H1 (cell line): ENCODE data around the gene SMURF2. TPM values are rescaled to one million over a fixed set of nuclear protein-coding genes. Genes with fewer than 3 reads are reported as not detected.

Experiments used
- CTCF ChIA-PET: fragments of 300-600 bp; sonication (Branson Sonifier 250); formaldehyde crosslinking; loops from one replicate; lab custom pipeline; 2021; ENCODE audit not compliant: partially characterized antibody; lab: Charles Lee
- POLR2A ChIA-PET: fragments of 300-600 bp; sonication (Branson Sonifier 250); formaldehyde crosslinking; loops from one replicate; lab custom pipeline; 2021; ENCODE audit warnings: inconsistent platforms; ENCODE audit not compliant: partially characterized antibody; lab: Charles Lee
- DNase-seq, 2 experiments: peaks; one replicate each; pipeline versions ENCODE4 v3.0.0 to v3.0.0-alpha.2; 2010 to 2022; ENCODE audit warnings: low spot score in 2 of 2, low read depth in 1 of 2, mixed read lengths in 1 of 2
- FAIRE-seq: peaks from 2 replicates; lab custom pipeline; 2011; peaks lifted over from hg19 to GRCh38; lab: Jason Lieb, UNC
- H2AFZ ChIP-seq: 2 replicates; pipeline ENCODE4 v1.8.1; 2012; ENCODE audit warnings: low read length, inconsistent platforms
- H2AK5ac ChIP-seq: 2 replicates; pipeline ENCODE4 v1.6.1; 2013; ENCODE audit warnings: low read depth, low read length
- H2BK120ac ChIP-seq: replicated peaks from 2 replicates; pipeline ENCODE3; 2013; ENCODE audit warnings: low read depth, low read length, inconsistent platforms
- H2BK12ac ChIP-seq: 2 replicates; pipeline ENCODE4 v1.6.1; 2013; ENCODE audit warnings: low read depth, low read length
- H2BK15ac ChIP-seq: 2 replicates; pipeline ENCODE4 v1.6.1; 2013; ENCODE audit warnings: low read length
- H2BK20ac ChIP-seq: 2 replicates; pipeline ENCODE4 v1.6.1; 2013; ENCODE audit warnings: low read length
- H2BK5ac ChIP-seq: 2 replicates; pipeline ENCODE4 v1.6.1; 2013; ENCODE audit warnings: low read depth, low read length
- H3K14ac ChIP-seq: 2 replicates; pipeline ENCODE4 v1.6.1; 2013; ENCODE audit warnings: inconsistent platforms; ENCODE audit not compliant: insufficient read length
- H3K18ac ChIP-seq: 2 replicates; pipeline ENCODE4 v1.6.1; 2013; ENCODE audit warnings: low read length; ENCODE audit errors: extremely low read depth
- H3K23ac ChIP-seq: 2 replicates; pipeline ENCODE4 v1.6.1; 2013; ENCODE audit warnings: inconsistent platforms; ENCODE audit not compliant: insufficient read length
- H3K23me2 ChIP-seq: 2 replicates; pipeline ENCODE4 v1.6.1; 2013; ENCODE audit warnings: low read depth, low read length
- H3K27ac ChIP-seq: 2 replicates; pipeline ENCODE4 v1.6.1; 2011; ENCODE audit warnings: low read depth, low read length, inconsistent platforms
- H3K27me3 ChIP-seq, 4 experiments: replicated peaks in 1 of 4; 1 replicate in 1 of 4; 2 replicates in 3 of 4; pipeline versions ENCODE4 v1.6.1 to v1.8.1; 2011 to 2013; ENCODE audit warnings: low read length in 3 of 4, mild to moderate bottlenecking in 3 of 4, inconsistent platforms in 2 of 4, mixed read lengths in 2 of 4, moderate library complexity in 1 of 4; ENCODE audit not compliant: control insufficient read depth in 3 of 4, insufficient read depth in 3 of 4; ENCODE audit errors: extremely low read depth in 1 of 4
- H3K36me3 ChIP-seq, 4 experiments: 2 replicates each; pipeline versions ENCODE4 v1.6.1 to v1.8.1; 2011 to 2013; ENCODE audit warnings: mild to moderate bottlenecking in 4 of 4, low read length in 3 of 4, moderate library complexity in 2 of 4, control low read depth in 1 of 4, inconsistent platforms in 1 of 4; ENCODE audit not compliant: insufficient read depth in 4 of 4, control insufficient read depth in 2 of 4
- H3K4ac ChIP-seq: replicated peaks from 2 replicates; pipeline ENCODE3; 2013; ENCODE audit warnings: low read length, low read depth, mixed read lengths, inconsistent platforms; ENCODE audit not compliant: insufficient read length
- H3K4me1 ChIP-seq, 4 experiments: replicated peaks in 1 of 4; 1 replicate in 1 of 4; 2 replicates in 3 of 4; pipeline versions ENCODE4 v1.6.1 to v1.8.1; 2011 to 2013; ENCODE audit warnings: low read length in 3 of 4, inconsistent platforms in 2 of 4, mixed read lengths in 1 of 4; ENCODE audit not compliant: insufficient read depth in 4 of 4, control insufficient read depth in 3 of 4
- H3K4me2 ChIP-seq, 2 experiments: 2 replicates each; pipeline versions ENCODE4 v1.6.1 to v1.8.1; 2011 to 2013; ENCODE audit warnings: low read depth in 2 of 2, low read length in 2 of 2, control low read depth in 1 of 2, inconsistent platforms in 1 of 2, mild to moderate bottlenecking in 1 of 2; ENCODE audit not compliant: insufficient read depth in 1 of 2
- H3K4me3 ChIP-seq, 4 experiments: fragments of 200-600, 300-600 bp in 1 of 4; sonication (generic), shearing (Covaris generic), sonication (Bioruptor Twin) in 1 of 4; 2 replicates each; pipeline versions ENCODE4 v1.5.1 to v1.8.1; 2011 to 2016; ENCODE audit warnings: low read length in 4 of 4, low read depth in 3 of 4, control low read depth in 2 of 4, inconsistent platforms in 2 of 4, mild to moderate bottlenecking in 2 of 4, mixed read lengths in 1 of 4, moderate library complexity in 1 of 4; ENCODE audit not compliant: insufficient read depth in 2 of 4; ENCODE audit errors: extremely low read depth in 1 of 4
- H3K56ac ChIP-seq: replicated peaks from 2 replicates; pipeline ENCODE3; 2013; ENCODE audit warnings: low read depth, mild to moderate bottlenecking, mixed read lengths, low read length, inconsistent platforms; ENCODE audit not compliant: insufficient read length
- H3K79me1 ChIP-seq: 2 replicates; pipeline ENCODE4 v1.6.1; 2013; ENCODE audit warnings: low read depth, low read length, control low read depth
- H3K79me2 ChIP-seq, 2 experiments: 2 replicates each; pipeline versions ENCODE4 v1.6.1 to v1.8.1; 2012 to 2013; ENCODE audit warnings: low read length in 2 of 2, mild to moderate bottlenecking in 2 of 2, inconsistent platforms in 1 of 2; ENCODE audit not compliant: insufficient read depth in 2 of 2, control insufficient read depth in 1 of 2
- H3K9ac ChIP-seq, 4 experiments: replicated peaks in 1 of 4; 1 replicate in 1 of 4; 2 replicates in 3 of 4; pipeline versions ENCODE4 v1.6.1 to v1.8.1; 2011 to 2013; ENCODE audit warnings: low read depth in 3 of 4, low read length in 3 of 4, control low read depth in 2 of 4, mild to moderate bottlenecking in 2 of 4, moderate library complexity in 2 of 4, inconsistent platforms in 1 of 4; ENCODE audit errors: extremely low read depth in 1 of 4
- H3K9me3 ChIP-seq, 2 experiments: 2 replicates each; pipeline versions ENCODE4 v1.6.1 to v1.8.1; 2012 to 2013; ENCODE audit warnings: mild to moderate bottlenecking in 2 of 2, moderate library complexity in 2 of 2, control low read depth in 1 of 2, inconsistent platforms in 1 of 2, low read depth in 1 of 2, low read length in 1 of 2, mixed read lengths in 1 of 2; ENCODE audit not compliant: insufficient read depth in 2 of 2
- H4K20me1 ChIP-seq, 2 experiments: replicated peaks in 1 of 2; 2 replicates each; pipeline versions ENCODE3 to v1.8.1; 2011 to 2013; ENCODE audit warnings: inconsistent platforms in 2 of 2, low read length in 2 of 2, mild to moderate bottlenecking in 1 of 2; ENCODE audit not compliant: insufficient read depth in 2 of 2, control insufficient read depth in 1 of 2
- H4K5ac ChIP-seq: 2 replicates; pipeline ENCODE4 v1.6.1; 2013; ENCODE audit warnings: low read length, low read depth, mixed read lengths, inconsistent platforms; ENCODE audit not compliant: insufficient read length
- H4K8ac ChIP-seq: 2 replicates; pipeline ENCODE4 v1.8.0; 2013; ENCODE audit warnings: mild to moderate bottlenecking, moderate library complexity, low read length, inconsistent platforms; ENCODE audit not compliant: insufficient read depth; ENCODE audit errors: extremely low read depth
- H4K91ac ChIP-seq: replicated peaks from 2 replicates; pipeline ENCODE3; 2013; ENCODE audit warnings: low read length, mixed read lengths, inconsistent platforms; ENCODE audit not compliant: insufficient read length
- SAP30 ChIP-seq: fragments of 300-600 bp; sonication (generic); IDR thresholded peaks from 2 replicates; pipeline ENCODE4 v1.7.1; 2012; ENCODE audit warnings: low read length, moderate library complexity, mild to moderate bottlenecking, inconsistent platforms; ENCODE audit not compliant: insufficient read depth, insufficient replicate concordance
- WGBS, 2 experiments: shearing (Covaris generic) in 1 of 2; methylation state at CpG; one replicate each; pipeline versions ENCODE4 v1.1.6 to v1.1.7; 2013 to 2015; ENCODE audit warnings: low lambda C conversion rate in 2 of 2, mixed read lengths in 2 of 2, inconsistent platforms in 1 of 2, low coverage in 1 of 2, missing lambda C conversion rate in 1 of 2; ENCODE audit not compliant: insufficient replicate concordance in 2 of 2, insufficient coverage in 1 of 2, insufficient read length in 1 of 2; ENCODE audit errors: extremely low coverage in 1 of 2, missing lambda C conversion rate in 1 of 2; 5-methylcytosine and 5-hydroxymethylcytosine counted together
- polyA plus RNA-seq, 7 experiments: library from polyadenylated mRNA; depleted of rRNA in 3 of 7; stranded (reverse) in 5 of 7; unstranded in 2 of 7; fragments of >200 nt in 5 of 7; fragments of 200-250 nt in 2 of 7; gene quantifications; 1 replicate in 5 of 7; 2 replicates in 1 of 7; 4 replicates in 1 of 7; pipeline versions ENCODE4 v1.2.1 to v1.2.3, GENCODE V29; 2011 to 2013; ENCODE audit warnings: missing spikeins in 2 of 7, mixed read lengths in 2 of 7
- total RNA-seq: library from RNA; stranded (reverse); fragmentation: NEBNext Ultra II Directional; extraction: Animal tissue kit (Norgen Biotek cat#: 25700); gene quantifications from 2 replicates; pipeline ENCODE4 v1.2.1, GENCODE V29; 2021
- TF ChIP-seq, protein P1 (sequence below): IDR thresholded peaks from 2 replicates; pipeline ENCODE4 v1.6.1; 2011; ENCODE audit warnings: low read length, improper control_type of control experiment

SMURF2 gene
- total and polyA plus RNA-seq, 2 of the 8 experiments (the other 6 are each of a cell fraction or from before 2014, with no cell fraction given): 7.2 to 29.2 TPM

GRCh38 chr17:64583038-64583437 is 79.1 kb downstream of the SMURF2 start:
- Histone ChIP-seq H2BK15ac (no peak overlapping the region), H3K4me2 (no peak overlapping the region), H3K14ac (no peak overlapping the region), H3K56ac (no peak overlapping the region), H4K5ac (no peak overlapping the region), H3K27ac (no peak overlapping the region), H2AK5ac (no peak overlapping the region), H2BK120ac (no peak overlapping the region), H2BK20ac (no peak overlapping the region), H3K36me3 (peaks cover 0 to 18% (median 3%) of the 10 kb centered on the region in 4 experiments; a peak in 3 of 8 replicates), H3K4ac (no peak overlapping the region), H3K4me3 (no peak overlapping the region), H3K9ac (no peak overlapping the region), H2BK12ac (no peak overlapping the region), H3K23me2 (no peaks in the 10 kb centered on the region), H3K79me1 (no peaks in the 10 kb centered on the region), H4K91ac (no peak overlapping the region), H3K9me3 (no peaks in the 10 kb centered on the region), H4K8ac (no peak overlapping the region), H3K27me3 (no peaks in the 10 kb centered on the region), H3K79me2 (no peaks in the 10 kb centered on the region), H3K4me1 (peaks cover 0 to 2% (median 0%) of the 10 kb centered on the region in 4 experiments; a peak in 2 of 7 replicates), H3K23ac (no peak overlapping the region), H2AFZ (no peak overlapping the region), H2BK5ac (no peak overlapping the region), H3K18ac (no peak overlapping the region), H4K20me1 (no peaks in the 10 kb centered on the region)
- FAIRE-seq: no peak
- CTCF ChIA-PET: no interaction called here
- no peak for TF ChIP-seq SAP30
- TF ChIP-seq, protein P1, sequence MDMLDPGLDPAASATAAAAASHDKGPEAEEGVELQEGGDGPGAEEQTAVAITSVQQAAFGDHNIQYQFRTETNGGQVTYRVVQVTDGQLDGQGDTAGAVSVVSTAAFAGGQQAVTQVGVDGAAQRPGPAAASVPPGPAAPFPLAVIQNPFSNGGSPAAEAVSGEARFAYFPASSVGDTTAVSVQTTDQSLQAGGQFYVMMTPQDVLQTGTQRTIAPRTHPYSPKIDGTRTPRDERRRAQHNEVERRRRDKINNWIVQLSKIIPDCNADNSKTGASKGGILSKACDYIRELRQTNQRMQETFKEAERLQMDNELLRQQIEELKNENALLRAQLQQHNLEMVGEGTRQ: no peak
- POLR2A ChIA-PET: interaction anchor here (1.8 kb wide), 1 partner anchor 78 kb away, joined by 7 read pairs; no protein-coding TSS in a partner anchor
- WGBS, 2 experiments: 87% methylated on average over 3 of the region's 3 CpGs; no CpG with 5 or more reads in 1 of the 2 experiments
- DNase-seq: no peak
